Thyroid gland (tissue), 4 donors: ENCODE data around the gene RPLP2. TPM values are rescaled to one million over a fixed set of nuclear protein-coding genes. Genes with fewer than 3 reads are reported as not detected.
A peak's percentile ranks its signal among the peaks of the same experiment; 100 is the strongest.

Experiments
- DNase-seq, 2 donors: peaks; one replicate each; pipeline ENCODE4 v3.0.0-alpha.2; 2019
- H3K27ac ChIP-seq, 3 donors: fragments of 200-600 bp; sonication (generic); 1 replicate in 2 of 3; 2 replicates in 1 of 3; pipeline ENCODE4 v1.5.1; 2016 to 2019; ENCODE audit warnings: mild to moderate bottlenecking in 1 of 3, moderate library complexity in 1 of 3
- H3K27me3 ChIP-seq: fragments of 200-600 bp; sonication (generic); one replicate; pipeline ENCODE4 v1.5.1; 2019
- H3K36me3 ChIP-seq, 2 donors: fragments of 200-600 bp; sonication (generic); one replicate each; pipeline ENCODE4 v1.5.1; 2016 to 2019
- H3K4me1 ChIP-seq, 2 donors: fragments of 200-600 bp; sonication (generic); one replicate each; pipeline ENCODE4 v1.5.1; 2017 to 2019
- H3K4me3 ChIP-seq, 3 donors: fragments of 200-600 bp; sonication (generic); replicated peaks in 1 of 3; 1 replicate in 2 of 3; 2 replicates in 1 of 3; pipeline ENCODE4 v1.5.1; 2016; ENCODE audit warnings: mild to moderate bottlenecking in 1 of 3
- H3K9me3 ChIP-seq: fragments of 200-600 bp; sonication (generic); one replicate; pipeline ENCODE4 v1.5.1; 2017
- POLR2A ChIP-seq, 2 donors: fragments of 450-650 bp; IDR thresholded peaks; one replicate each; pipeline ENCODE4 v1.6.1; 2017; ENCODE audit warnings: antibody characterized with exemption in 2 of 2, mild to moderate bottlenecking in 2 of 2, moderate library complexity in 1 of 2
- WGBS, 2 donors: methylation state at CpG; one replicate each; pipeline ENCODE4 v1.1.5; 2017; 5-methylcytosine and 5-hydroxymethylcytosine counted together
- intact Hi-C: fragments of 100-400 bp; cut with DNase I; formaldehyde crosslinking; loops from one replicate; pipeline ENCODE4 v1.15.1; 2023
- total RNA-seq, 4 donors: library from RNA; depleted of rRNA; stranded (reverse); fragments of >200 nt; gene quantifications; one replicate each; pipeline ENCODE4 v1.2.3, GENCODE V29; 2016
- TF ChIP-seq, protein P1 (sequence below), 6 experiments: fragments of 200-600 bp in 3 of 6; fragments of 450-650 bp in 3 of 6; sonication (generic) in 3 of 6; IDR thresholded peaks; one replicate each; pipeline ENCODE4 v1.5.1; 2016 to 2019; ENCODE audit warnings: antibody characterized with exemption in 6 of 6, mild to moderate bottlenecking in 2 of 6, inconsistent platforms in 1 of 6, moderate library complexity in 1 of 6

The RPLP2 gene
- total RNA-seq, 4 donors from 2014 or later = 172 to 526 (median 290) TPM

DNA sequence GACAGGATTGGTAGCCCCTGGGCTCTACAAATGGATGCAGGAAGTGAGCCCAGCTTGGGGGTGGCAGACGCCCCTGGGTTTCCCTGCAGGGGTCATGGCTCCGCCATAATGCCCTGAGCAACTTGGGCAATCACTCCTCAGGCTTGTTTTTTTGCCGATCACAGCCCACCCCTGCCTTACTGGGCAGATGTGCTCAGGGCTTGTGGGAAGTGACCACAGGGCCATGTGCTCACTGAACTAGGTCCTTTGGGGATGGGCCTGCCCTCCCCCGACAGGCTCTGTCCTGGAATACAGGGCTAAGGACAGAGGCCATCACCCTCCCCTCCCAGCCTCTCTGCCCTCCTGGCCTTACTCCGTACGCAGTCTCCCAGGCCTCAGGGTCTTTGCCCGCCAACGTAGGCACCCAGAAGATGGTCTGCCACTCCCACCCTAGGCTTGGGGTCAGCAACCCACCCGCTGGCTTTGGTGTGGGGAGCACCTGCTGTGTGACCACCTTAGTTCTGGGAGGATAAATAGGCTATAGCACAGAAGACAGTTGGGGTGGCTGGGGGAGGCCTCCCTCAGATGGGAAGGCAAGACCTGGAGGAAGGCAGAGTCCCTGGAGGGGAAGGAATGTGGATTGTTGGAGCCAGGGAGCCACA is 3.8 kb downstream of the RPLP2 start:
- no peak overlapping the region for H3K27ac ChIP-seq
- H3K4me1 ChIP-seq = peaks cover 12 to 23% of the 10 kb centered on the region in 2 donors
- H3K9me3 ChIP-seq = no peaks in the 10 kb centered on the region
- DNase-seq = no peak
- intact Hi-C loops = no loop called here
- H3K36me3 ChIP-seq = peaks cover 22 to 24% of the 10 kb centered on the region in 2 donors
- TF ChIP-seq POLR2A (IDR thresholded peaks at IDR 0.05) = no peak
- TF ChIP-seq, protein P1, sequence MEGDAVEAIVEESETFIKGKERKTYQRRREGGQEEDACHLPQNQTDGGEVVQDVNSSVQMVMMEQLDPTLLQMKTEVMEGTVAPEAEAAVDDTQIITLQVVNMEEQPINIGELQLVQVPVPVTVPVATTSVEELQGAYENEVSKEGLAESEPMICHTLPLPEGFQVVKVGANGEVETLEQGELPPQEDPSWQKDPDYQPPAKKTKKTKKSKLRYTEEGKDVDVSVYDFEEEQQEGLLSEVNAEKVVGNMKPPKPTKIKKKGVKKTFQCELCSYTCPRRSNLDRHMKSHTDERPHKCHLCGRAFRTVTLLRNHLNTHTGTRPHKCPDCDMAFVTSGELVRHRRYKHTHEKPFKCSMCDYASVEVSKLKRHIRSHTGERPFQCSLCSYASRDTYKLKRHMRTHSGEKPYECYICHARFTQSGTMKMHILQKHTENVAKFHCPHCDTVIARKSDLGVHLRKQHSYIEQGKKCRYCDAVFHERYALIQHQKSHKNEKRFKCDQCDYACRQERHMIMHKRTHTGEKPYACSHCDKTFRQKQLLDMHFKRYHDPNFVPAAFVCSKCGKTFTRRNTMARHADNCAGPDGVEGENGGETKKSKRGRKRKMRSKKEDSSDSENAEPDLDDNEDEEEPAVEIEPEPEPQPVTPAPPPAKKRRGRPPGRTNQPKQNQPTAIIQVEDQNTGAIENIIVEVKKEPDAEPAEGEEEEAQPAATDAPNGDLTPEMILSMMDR (IDR thresholded peaks at IDR 0.05) = no peak
- no peaks in the 10 kb centered on the region for H3K27me3 ChIP-seq
- WGBS, 2 donors = 80 to 87% methylated on average over 7 to 9 of the region's 9 CpGs
- no peak overlapping the region for H3K4me3 ChIP-seq

DNA sequence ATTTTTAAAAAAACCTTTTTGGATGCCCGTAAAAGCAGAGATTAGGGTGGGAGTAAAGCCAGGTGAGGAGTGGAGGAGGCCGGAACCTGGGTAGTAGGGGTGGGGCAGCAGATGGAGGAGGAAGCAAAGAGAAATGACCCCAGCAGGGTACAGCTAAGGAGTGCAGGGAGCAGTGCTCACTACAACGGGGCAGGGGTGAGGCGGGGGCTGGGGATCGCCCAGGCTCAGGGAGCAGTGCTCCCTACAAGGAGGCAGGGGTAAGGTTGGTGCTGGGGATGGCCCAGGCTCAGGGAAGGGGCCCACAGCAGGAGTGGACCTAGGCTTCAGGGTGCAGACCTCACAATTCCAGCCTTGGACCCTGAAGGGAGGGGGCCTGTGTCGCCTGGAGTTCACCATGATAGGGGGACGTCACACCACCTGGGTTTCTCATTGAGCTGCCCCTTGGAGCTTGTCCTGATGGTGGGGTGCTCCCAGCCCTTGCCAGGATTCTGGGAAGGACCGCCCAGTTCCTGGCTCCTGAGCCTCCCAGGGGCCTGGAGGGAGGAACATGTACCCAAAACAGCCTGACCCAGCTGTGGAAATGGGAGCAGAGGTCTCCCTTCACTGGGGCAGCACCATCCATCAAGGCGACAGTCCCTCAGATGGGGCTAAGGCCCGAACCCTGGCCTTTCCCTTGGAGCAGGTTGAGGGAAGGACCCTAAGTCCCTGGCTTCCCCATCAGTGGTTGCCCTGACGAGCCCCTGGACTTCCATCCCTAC is 6.1 kb downstream of the RPLP2 start:
- no peak for DNase-seq
- Histone ChIP-seq H3K36me3 (peaks cover 22 to 24% of the 10 kb centered on the region in 2 donors), H3K27ac (peak overlapping the region in 1 of 3 donors; percentile 24), H3K4me1 (peaks cover 17 to 22% of the 10 kb centered on the region in 2 donors), H3K9me3 (no peaks in the 10 kb centered on the region), H3K27me3 (no peaks in the 10 kb centered on the region), H3K4me3 (no peak overlapping the region)
- WGBS, 2 donors = 84 to 96% methylated on average over 7 to 9 of the region's 11 CpGs
- TF ChIP-seq, protein P1 (IDR thresholded peaks at IDR 0.05) = no peak
- no peak for TF ChIP-seq POLR2A (IDR thresholded peaks at IDR 0.05)
- intact Hi-C loops = no loop called here

DNA sequence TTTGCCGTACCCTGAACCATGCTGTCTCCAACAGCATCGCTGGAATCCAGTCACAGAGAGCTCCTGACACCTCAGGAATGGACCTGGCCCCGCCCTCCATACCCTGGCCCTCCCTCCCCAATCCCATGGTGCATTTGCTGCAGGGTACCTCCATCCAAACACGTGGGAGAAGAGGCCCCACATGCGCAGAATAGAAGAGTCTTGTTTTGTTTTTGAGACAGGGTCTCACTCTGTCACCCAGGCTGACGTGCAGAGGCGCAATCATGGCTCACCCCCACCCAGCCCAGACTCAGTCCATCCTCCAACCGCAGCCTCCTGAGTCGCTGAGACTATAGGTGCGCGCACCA is 6.6 kb downstream of the RPLP2 start:
- WGBS, 2 donors = 82 to 85% methylated on average over 11 of the region's 11 CpGs

DNA sequence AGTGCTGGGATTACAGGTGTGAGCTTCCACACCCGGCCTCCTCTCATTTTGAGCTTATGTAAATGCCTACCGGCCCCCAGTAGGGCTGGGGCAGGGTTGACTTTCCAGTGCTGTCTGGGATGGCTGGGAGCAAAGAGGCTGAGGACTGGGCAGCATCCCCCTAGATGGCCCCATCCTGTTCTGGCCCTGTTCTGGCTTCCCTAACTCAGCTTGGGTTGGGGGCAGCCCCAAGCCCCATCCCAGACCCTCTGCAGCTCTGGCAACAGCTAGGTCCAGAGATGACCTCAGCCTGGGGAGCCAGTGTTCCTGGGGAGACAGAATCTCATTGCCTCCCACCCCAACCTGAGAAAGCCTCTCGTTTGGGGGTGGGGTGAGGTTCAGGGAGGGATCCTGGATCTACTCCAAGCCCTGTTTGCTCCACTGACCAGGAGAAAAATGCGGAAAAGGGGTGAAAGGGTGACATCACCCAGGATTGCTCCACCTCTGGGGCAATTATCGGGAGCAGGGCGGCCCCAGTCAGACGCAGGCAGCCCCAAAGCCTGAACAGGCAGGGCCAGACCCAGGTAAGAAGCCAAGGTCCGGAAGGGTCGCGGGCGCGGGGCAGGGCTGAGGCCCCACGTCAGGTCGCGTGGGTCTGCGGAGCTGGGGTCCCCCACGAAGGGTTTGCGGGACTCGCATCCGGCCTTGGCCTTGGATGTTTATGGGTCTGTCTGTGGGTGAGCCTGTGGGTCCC is 8.8 kb downstream of the RPLP2 start, which contains the start of gene PNPLA2:
Gene PNPLA2, plus strand, starts transcription at position 519 of the 733 bp plus-strand sequence. CDS start 805 bp downstream, outside the sequence.
- Histone ChIP-seq H3K9me3 (no peaks in the 10 kb centered on the region), H3K4me3 (peak within 1 kb of the TSS; percentile 21 to 100 (median 89)), H3K27ac (peak within 1 kb of the TSS; percentile 79 to 99 (median 98)), H3K4me1 (peaks cover 21 to 24% of the 10 kb centered on the region in 2 donors), H3K27me3 (no peaks in the 10 kb centered on the region), H3K36me3 (peaks cover 11 to 19% of the 10 kb centered on the region in 2 donors)
- WGBS, 2 donors = 11 to 28% methylated on average over 7 to 16 of the region's 20 CpGs
- TF ChIP-seq, protein P1 (IDR thresholded peaks at IDR 0.05) = no peak
- peak; percentile 35 to 56 for TF ChIP-seq POLR2A (IDR thresholded peaks at IDR 0.05)
- intact Hi-C loops = no loop called here
- DNase-seq = peak; percentile 76 to 79

More for the DNA sequence above, 6.6 kb downstream of the RPLP2 start:
- peaks cover 22 to 24% of the 10 kb centered on the region in 2 donors for H3K36me3 ChIP-seq
- H3K9me3 ChIP-seq = no peaks in the 10 kb centered on the region
- H3K4me1 ChIP-seq = peaks cover 17 to 22% of the 10 kb centered on the region in 2 donors
- no peaks in the 10 kb centered on the region for H3K27me3 ChIP-seq
- no peak overlapping the region for H3K27ac ChIP-seq
- TF ChIP-seq POLR2A (IDR thresholded peaks at IDR 0.05) = no peak
- TF ChIP-seq, protein P1 (IDR thresholded peaks at IDR 0.05) = no peak
- H3K4me3 ChIP-seq = no peak overlapping the region
- no peak for DNase-seq
- intact Hi-C loops = no loop called here
